Subcutaneous adipose tissue (tissue), 4 donors: ENCODE data around the gene DNM3. TPM values are rescaled to one million over a fixed set of nuclear protein-coding genes. Genes with fewer than 3 reads are reported as not detected.

Source experiments
- total RNA-seq, 4 donors: library from RNA; depleted of rRNA; stranded (reverse); fragments of >200 nt; gene quantifications; one replicate each; pipeline ENCODE4 v1.1.0, GENCODE V29; 2016
- TF ChIP-seq, protein P1 (sequence below): fragments of 450-650 bp; IDR thresholded peaks from one replicate; pipeline ENCODE4 v1.5.1; 2016; ENCODE audit warnings: low read depth, mild to moderate bottlenecking, control low read depth, antibody characterized with exemption, moderate library complexity

DNM3 gene
- total RNA-seq, 4 donors from 2014 or later = 4.1 to 8.8 (median 7.6) TPM

DNA sequence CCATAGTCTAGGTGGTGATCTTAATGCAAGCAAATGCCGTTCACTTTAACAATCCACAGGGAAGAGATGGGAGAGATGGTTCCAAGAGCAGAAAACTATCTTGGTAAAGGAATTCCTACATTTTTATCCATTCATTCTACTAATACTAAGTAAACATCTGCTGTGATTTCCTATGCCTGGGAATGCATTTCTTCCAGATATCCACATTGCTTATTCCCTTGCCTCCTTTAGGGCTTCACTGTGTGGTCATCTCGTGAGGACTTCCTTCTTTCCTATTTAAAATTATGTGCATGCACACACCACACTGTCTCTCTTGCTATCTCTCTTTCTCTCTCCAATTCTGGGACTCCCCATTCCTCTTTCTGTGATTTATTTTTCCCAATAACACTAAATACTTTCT is 380.1 kb downstream of the DNM3 start:
- TF ChIP-seq, protein P1, sequence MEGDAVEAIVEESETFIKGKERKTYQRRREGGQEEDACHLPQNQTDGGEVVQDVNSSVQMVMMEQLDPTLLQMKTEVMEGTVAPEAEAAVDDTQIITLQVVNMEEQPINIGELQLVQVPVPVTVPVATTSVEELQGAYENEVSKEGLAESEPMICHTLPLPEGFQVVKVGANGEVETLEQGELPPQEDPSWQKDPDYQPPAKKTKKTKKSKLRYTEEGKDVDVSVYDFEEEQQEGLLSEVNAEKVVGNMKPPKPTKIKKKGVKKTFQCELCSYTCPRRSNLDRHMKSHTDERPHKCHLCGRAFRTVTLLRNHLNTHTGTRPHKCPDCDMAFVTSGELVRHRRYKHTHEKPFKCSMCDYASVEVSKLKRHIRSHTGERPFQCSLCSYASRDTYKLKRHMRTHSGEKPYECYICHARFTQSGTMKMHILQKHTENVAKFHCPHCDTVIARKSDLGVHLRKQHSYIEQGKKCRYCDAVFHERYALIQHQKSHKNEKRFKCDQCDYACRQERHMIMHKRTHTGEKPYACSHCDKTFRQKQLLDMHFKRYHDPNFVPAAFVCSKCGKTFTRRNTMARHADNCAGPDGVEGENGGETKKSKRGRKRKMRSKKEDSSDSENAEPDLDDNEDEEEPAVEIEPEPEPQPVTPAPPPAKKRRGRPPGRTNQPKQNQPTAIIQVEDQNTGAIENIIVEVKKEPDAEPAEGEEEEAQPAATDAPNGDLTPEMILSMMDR = no peak

DNA sequence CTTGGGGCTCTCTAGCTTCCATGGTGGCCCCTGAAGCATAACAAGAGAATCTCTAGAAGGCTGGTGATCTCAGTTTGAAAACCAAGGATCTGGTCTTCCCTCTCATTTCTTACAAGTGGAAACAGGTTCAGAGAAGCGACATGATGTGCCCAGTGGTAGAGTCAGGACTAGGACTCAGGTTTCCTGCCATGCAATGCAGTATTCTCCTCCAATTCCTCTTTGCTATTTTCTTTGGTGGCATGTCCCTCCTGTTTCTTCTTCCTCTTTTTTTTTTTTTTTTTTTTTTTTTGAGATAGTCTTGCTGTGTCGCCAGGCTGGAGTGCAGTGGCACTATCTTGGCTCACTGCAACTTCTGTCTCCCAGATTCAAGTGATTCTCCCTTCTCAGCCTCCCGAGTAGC is 383.6 kb downstream of the DNM3 start:
- TF ChIP-seq, protein P1 = no peak

DNA sequence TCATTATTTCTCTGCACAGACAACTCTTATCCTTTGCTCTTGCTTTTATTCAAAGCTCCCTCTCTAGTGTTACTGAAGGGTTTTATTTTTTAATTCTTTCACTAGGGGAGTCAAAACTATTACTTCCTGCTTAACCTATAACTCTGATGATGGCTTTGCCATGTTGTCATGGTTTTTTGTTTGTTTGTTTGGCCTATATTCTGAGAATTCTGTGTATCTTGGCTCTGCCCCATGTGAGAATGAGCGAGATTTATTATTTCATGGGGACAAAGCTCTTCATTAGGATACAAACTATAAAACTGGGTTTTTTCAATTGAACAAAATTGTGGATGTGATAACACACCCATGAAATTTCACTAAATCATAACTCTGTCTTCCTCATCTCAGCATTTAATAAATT is 388.6 kb downstream of the DNM3 start:
- TF ChIP-seq, protein P1 = no peak

DNA sequence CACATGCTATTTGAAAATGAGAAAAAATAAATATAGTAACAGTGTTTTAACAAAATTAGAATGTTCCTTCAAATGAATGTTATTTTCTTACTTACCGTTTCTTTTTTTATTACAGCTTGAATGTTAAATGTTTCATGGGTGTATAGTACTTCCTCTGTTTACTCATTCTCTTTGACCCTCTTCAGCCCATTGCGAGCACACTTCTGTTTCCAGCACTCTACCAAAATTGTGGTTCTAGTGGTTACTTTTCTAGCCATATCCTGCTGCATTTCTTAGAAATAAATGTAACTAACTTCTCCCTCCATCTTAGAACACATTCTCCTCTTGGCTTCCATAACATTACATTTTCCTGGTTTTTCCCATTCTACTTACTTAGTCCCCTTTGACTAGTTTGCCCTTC is 389.2 kb downstream of the DNM3 start:
- TF ChIP-seq, protein P1 = no peak

DNA sequence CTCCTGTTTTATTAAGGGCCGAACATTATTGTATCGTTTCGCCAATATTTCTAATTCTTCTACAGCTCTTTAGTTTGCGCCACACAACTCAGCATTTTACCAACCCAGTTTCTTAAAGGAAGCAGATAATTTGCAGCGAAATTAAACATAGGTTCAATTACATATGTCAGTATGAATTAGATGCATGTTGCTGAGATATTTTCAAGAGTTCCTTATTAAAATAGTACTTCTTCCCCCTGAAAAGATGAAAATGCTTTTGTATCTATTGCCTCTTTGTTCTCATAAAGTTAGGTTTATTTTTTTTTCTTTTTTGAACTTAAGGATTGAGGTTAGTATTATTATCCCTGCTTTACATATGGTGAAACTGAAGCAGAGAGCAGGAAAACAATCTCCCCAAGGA is 395.7 kb downstream of the DNM3 start:
- TF ChIP-seq, protein P1 = no peak

DNA sequence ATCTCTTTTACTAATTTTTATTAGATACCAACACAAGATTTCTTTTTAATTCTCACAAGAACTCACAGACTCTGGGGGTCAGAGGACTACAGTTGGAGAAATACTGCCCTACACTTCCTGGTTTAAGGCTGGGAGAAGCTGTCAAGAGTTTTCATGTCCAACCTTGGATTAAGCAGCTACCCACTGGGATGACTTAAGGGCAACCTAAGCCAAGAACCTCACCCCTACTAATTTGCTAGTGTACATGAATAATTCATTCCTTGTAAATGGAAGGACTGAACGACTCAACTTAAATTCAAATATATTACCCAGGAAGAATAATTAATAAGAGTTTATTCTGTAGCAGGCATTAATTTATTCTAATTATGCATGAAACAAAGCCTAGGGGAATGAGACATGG is 396.9 kb downstream of the DNM3 start:
- TF ChIP-seq, protein P1 = no peak

DNA sequence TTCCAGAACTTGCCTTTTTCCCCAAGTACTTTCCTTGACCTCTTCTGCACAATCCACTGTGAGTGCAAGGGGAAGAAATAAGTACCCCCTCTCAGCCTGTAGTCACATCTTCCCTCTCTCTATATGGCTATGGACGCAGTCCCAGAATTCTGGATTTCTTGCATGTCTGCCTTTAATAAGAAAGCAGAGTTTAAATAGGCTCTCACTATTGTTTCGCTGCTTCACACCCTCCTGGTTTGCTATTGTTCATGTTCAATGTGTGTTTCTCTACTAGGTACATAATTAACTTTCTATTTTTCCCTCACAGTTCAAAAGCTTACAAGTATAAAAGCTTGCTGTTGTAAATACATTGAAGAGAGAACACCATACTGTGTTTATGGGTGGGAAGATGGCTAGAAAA is 397.7 kb downstream of the DNM3 start:
- TF ChIP-seq, protein P1 = no peak
